Measurements from ENCODE around the gene VN1R5. TPM values are rescaled to one million over a fixed set of nuclear protein-coding genes. Genes with fewer than 3 reads are reported as not detected.

VN1R5 gene
- total and polyA plus RNA-seq, 2 of the 13 experiments (the other 11 are each of a cell fraction or from before 2014, with no cell fraction given) = not detected

GRCh38 chr1:247286134-247286670 is 30.3 kb downstream of the VN1R5 start (continued):
- TF ChIP-seq GTF3A (CRISPR knock-in tag; conservative IDR thresholded peaks at IDR 0.05) (no peak), RFX3 (CRISPR knock-in tag; IDR thresholded peaks at IDR 0.05) (no peak)

GRCh38 chr1:247287460-247287859 is 31.6 kb downstream of the VN1R5 start:
- BruUV-seq (replicated peaks) = no TSS peak
- Histone ChIP-seq H3K36me3 (replicated peaks in 1 of 2; ENCODE audit: control insufficient read depth in 1 of 2, insufficient read depth in 2 of 2, low read length in 2 of 2) (no peaks in the 10 kb centered on the region), H3K4me1 (ENCODE audit: insufficient read depth, low read length) (no peaks in the 10 kb centered on the region), H3K79me2 (ENCODE audit: insufficient read depth, low read length) (no peaks in the 10 kb centered on the region), H3K4me2 (ENCODE audit: low read depth, low read length) (no peak overlapping the region), H3K9me3 (ENCODE audit: low read length) (no peaks in the 10 kb centered on the region), H3K4me3 (replicated peaks in 1 of 3; ENCODE audit: insufficient read depth in 1 of 3, low read depth in 2 of 3, low read length in 3 of 3) (no peak overlapping the region), H3K27me3 (ENCODE audit: control insufficient read depth in 1 of 2, insufficient read depth in 2 of 2, low read length in 2 of 2) (no peaks in the 10 kb centered on the region), H4K20me1 (ENCODE audit: insufficient read depth, low read length) (no peaks in the 10 kb centered on the region), H3K27ac (ENCODE audit: extremely low read length, insufficient read depth, low read length) (no peak overlapping the region), H3K9ac (ENCODE audit: insufficient read depth, low read depth, low read length) (no peak overlapping the region), H2AFZ (ENCODE audit: low read length) (no peak overlapping the region)
- intact Hi-C loops (cut with micrococcal nuclease; ENCODE audit: unreplicated experiment) = no loop called here
- TF ChIP-seq STAG1 (CRISPR knock-in tag; IDR thresholded peaks at IDR 0.05) (0 out of 2 replicates have a peak, but pooled peaks have one; percentile 5), FOSL2 (CRISPR knock-in tag; IDR thresholded peaks at IDR 0.05) (no peak), CTCF (CRISPR knock-in tag; IDR thresholded peaks at IDR 0.05) (peak; percentile 42)
- POLR2A ChIA-PET = no interaction called here
- no peak for ATAC-seq
- FAIRE-seq = no peak
- 82% methylated on average over 14 of the region's 14 CpGs for WGBS (ENCODE audit: low lambda C conversion rate)
- in situ Hi-C loops (cut with HindIII; ENCODE audit: extremely low pct_ligation_motif_present, low pct_unique_long_range_greater_than_20kb) = no loop called here
- CTCF ChIA-PET (ENCODE audit: low intra/inter-chr PET ratio, low total read pairs) = no interaction called here
- DNase-seq (ENCODE audit: low spot score) = no peak

- no peak for FAIRE-seq
- WGBS (ENCODE audit: low lambda C conversion rate) = 72% methylated on average over 4 of the region's 6 CpGs
- POLR2A ChIA-PET = no interaction called here
Measured at GRCh38 chr1:247288341-247288740, 32.5 kb downstream of the VN1R5 start.

More at GRCh38 chr1:247288341-247288740, 32.5 kb downstream of the VN1R5 start:
- CTCF ChIA-PET (ENCODE audit: low intra/inter-chr PET ratio, low total read pairs) = no interaction called here
- Histone ChIP-seq H3K4me2 (ENCODE audit: low read depth, low read length) (no peak overlapping the region), H3K4me3 (replicated peaks in 1 of 3; ENCODE audit: insufficient read depth in 1 of 3, low read depth in 2 of 3, low read length in 3 of 3) (no peak overlapping the region), H3K36me3 (replicated peaks in 1 of 2; ENCODE audit: control insufficient read depth in 1 of 2, insufficient read depth in 2 of 2, low read length in 2 of 2) (no peaks in the 10 kb centered on the region), H3K27me3 (ENCODE audit: control insufficient read depth in 1 of 2, insufficient read depth in 2 of 2, low read length in 2 of 2) (no peaks in the 10 kb centered on the region), H3K4me1 (ENCODE audit: insufficient read depth, low read length) (no peaks in the 10 kb centered on the region), H3K79me2 (ENCODE audit: insufficient read depth, low read length) (no peaks in the 10 kb centered on the region), H3K9me3 (ENCODE audit: low read length) (no peaks in the 10 kb centered on the region), H4K20me1 (ENCODE audit: insufficient read depth, low read length) (no peaks in the 10 kb centered on the region), H2AFZ (ENCODE audit: low read length) (no peak overlapping the region), H3K9ac (ENCODE audit: insufficient read depth, low read depth, low read length) (no peak overlapping the region), H3K27ac (ENCODE audit: extremely low read length, insufficient read depth, low read length) (no peak overlapping the region)
- intact Hi-C loops (cut with micrococcal nuclease; ENCODE audit: unreplicated experiment) (no loop called here), in situ Hi-C loops (cut with HindIII; ENCODE audit: extremely low pct_ligation_motif_present, low pct_unique_long_range_greater_than_20kb) (no loop called here)
- no TSS peak for BruUV-seq (replicated peaks)
- DNase-seq (ENCODE audit: low spot score) (no peak), ATAC-seq (no peak)
- no peak for TF ChIP-seq CEBPZ (IDR thresholded peaks at IDR 0.05; ENCODE audit: low read length)
- TF ChIP-seq ZNF788 (CRISPR knock-in tag; IDR thresholded peaks at IDR 0.05; ENCODE audit: borderline replicate concordance) = no peak
- TF ChIP-seq SMAD1 (CRISPR knock-in tag; IDR thresholded peaks at IDR 0.05; ENCODE audit: borderline replicate concordance, low read depth) = no peak
- TF ChIP-seq ZKSCAN1 (IDR thresholded peaks at IDR 0.05; ENCODE audit: low read length) = no peak
- TF ChIP-seq MED1 (CRISPR knock-in tag; IDR thresholded peaks at IDR 0.05) = no peak
- no peak for TF ChIP-seq ZZZ3 (CRISPR knock-in tag; IDR thresholded peaks at IDR 0.05; ENCODE audit: borderline replicate concordance)
- TF ChIP-seq TEAD2 (CRISPR knock-in tag; IDR thresholded peaks at IDR 0.05) = no peak
- no peak for TF ChIP-seq ZC3H4 (CRISPR knock-in tag; IDR thresholded peaks at IDR 0.05; ENCODE audit: borderline replicate concordance)
